NB4 (cell line): ENCODE data around the gene UNC119.

Source experiments
- CTCF ChIP-seq: IDR thresholded peaks from one replicate; pipeline ENCODE4 v1.5.1; 2012; ENCODE audit warnings: low read depth, low read length
- MAX ChIP-seq: IDR thresholded peaks from 2 replicates; pipeline ENCODE4 v1.6.1; 2011; ENCODE audit warnings: low read depth, low read length

- no peak for TF ChIP-seq CTCF
- TF ChIP-seq MAX = no peak
Observed at GRCh38 chr17:28574526-28574925, 22.1 kb upstream of the UNC119 start.
